Mesenchymal stem cell (in vitro differentiated cells and primary cell): Measurements from ENCODE around the gene COLQ.

Experiments
- DNase-seq: peaks from one replicate; pipeline ENCODE4 v3.0.0-alpha.2; 2013
- H2AFZ ChIP-seq: one replicate; pipeline ENCODE4 v1.6.1; 2013; ENCODE audit warnings: low read depth, mild to moderate bottlenecking, control low read depth, inconsistent platforms, low read length, moderate library complexity
- H2AK5ac ChIP-seq: 2 replicates; pipeline ENCODE4 v1.6.1; 2013; ENCODE audit warnings: low read length, moderate library complexity, mild to moderate bottlenecking, inconsistent platforms; ENCODE audit not compliant: severe bottlenecking
- H2BK120ac ChIP-seq: one replicate; pipeline ENCODE4 v1.6.1; 2013; ENCODE audit warnings: low read depth, mild to moderate bottlenecking, inconsistent platforms, low read length, moderate library complexity
- H2BK12ac ChIP-seq, 2 experiments: one replicate each; pipeline ENCODE4 v1.6.1; 2013; ENCODE audit warnings: inconsistent platforms in 2 of 2, low read length in 2 of 2, mild to moderate bottlenecking in 2 of 2, moderate library complexity in 2 of 2, control low read depth in 1 of 2
- H2BK15ac ChIP-seq: one replicate; pipeline ENCODE4 v1.6.1; 2013; ENCODE audit warnings: mild to moderate bottlenecking, low read depth, inconsistent platforms; ENCODE audit not compliant: poor library complexity, severe bottlenecking
- H2BK5ac ChIP-seq: 2 replicates; pipeline ENCODE4 v1.6.1; 2013; ENCODE audit warnings: low read depth, mild to moderate bottlenecking, low read length, control low read depth, inconsistent platforms; ENCODE audit not compliant: poor library complexity, severe bottlenecking
- H3K14ac ChIP-seq, 2 experiments: one replicate each; pipeline ENCODE4 v1.6.1; 2013; ENCODE audit warnings: inconsistent platforms in 2 of 2, low read length in 2 of 2, control low read depth in 1 of 2, mild to moderate bottlenecking in 1 of 2, moderate library complexity in 1 of 2
- H3K18ac ChIP-seq, 2 experiments: one replicate each; pipeline ENCODE4 v1.6.1; 2013; ENCODE audit warnings: inconsistent platforms in 2 of 2, low read length in 2 of 2, control low read depth in 1 of 2, low read depth in 1 of 2, mild to moderate bottlenecking in 1 of 2
- H3K23ac ChIP-seq, 2 experiments: one replicate each; pipeline ENCODE4 v1.6.1; 2013; ENCODE audit warnings: inconsistent platforms in 2 of 2, low read length in 2 of 2, mild to moderate bottlenecking in 2 of 2, moderate library complexity in 2 of 2, control low read depth in 1 of 2
- H3K27ac ChIP-seq: 2 replicates; pipeline ENCODE4 v1.5.1; 2013; ENCODE audit warnings: mild to moderate bottlenecking, moderate library complexity, low read length, control low read depth, inconsistent platforms; ENCODE audit not compliant: poor library complexity, severe bottlenecking
- H3K27me3 ChIP-seq, 2 experiments: 2 replicates each; pipeline versions ENCODE4 v1.6.1 to v1.7.0; 2013; ENCODE audit warnings: low read length in 2 of 2, mild to moderate bottlenecking in 2 of 2, moderate library complexity in 2 of 2, control low read depth in 1 of 2, inconsistent platforms in 1 of 2; ENCODE audit not compliant: control insufficient read depth in 1 of 2, insufficient read depth in 1 of 2
- H3K36me3 ChIP-seq, 2 experiments: 2 replicates each; pipeline versions ENCODE4 v1.6.1 to v1.7.0; 2013; ENCODE audit warnings: low read length in 2 of 2, control low read depth in 1 of 2, inconsistent platforms in 1 of 2, low read depth in 1 of 2, mild to moderate bottlenecking in 1 of 2; ENCODE audit not compliant: insufficient read depth in 2 of 2, control insufficient read depth in 1 of 2
- H3K4ac ChIP-seq, 2 experiments: one replicate each; pipeline ENCODE4 v1.6.1; 2013; ENCODE audit warnings: inconsistent platforms in 2 of 2, low read length in 2 of 2, mild to moderate bottlenecking in 2 of 2, moderate library complexity in 2 of 2, control low read depth in 1 of 2, low read depth in 1 of 2
- H3K4me1 ChIP-seq: 2 replicates; pipeline ENCODE4 v1.6.1; 2013; ENCODE audit warnings: low read depth, low read length, control low read depth; ENCODE audit not compliant: control insufficient read depth, insufficient read depth
- H3K4me2 ChIP-seq: 2 replicates; pipeline ENCODE4 v1.6.1; 2013; ENCODE audit warnings: low read length, mild to moderate bottlenecking, inconsistent platforms; ENCODE audit not compliant: poor library complexity, severe bottlenecking
- H3K4me3 ChIP-seq, 2 experiments: 2 replicates each; pipeline versions ENCODE4 v1.5.1 to v1.7.0; 2013; ENCODE audit warnings: low read length in 2 of 2, mild to moderate bottlenecking in 2 of 2, control low read depth in 1 of 2, low read depth in 1 of 2; ENCODE audit not compliant: insufficient read depth in 1 of 2
- H3K79me1 ChIP-seq: replicated peaks from 2 replicates; pipeline ENCODE4 v1.6.1; 2013; ENCODE audit warnings: mild to moderate bottlenecking, control low read depth, low read length, inconsistent platforms; ENCODE audit not compliant: poor library complexity, severe bottlenecking
- H3K9ac ChIP-seq: 2 replicates; pipeline ENCODE4 v1.7.0; 2013; ENCODE audit warnings: mild to moderate bottlenecking, low read length, moderate library complexity
- H3K9me3 ChIP-seq: 2 replicates; pipeline ENCODE4 v1.7.0; 2013; ENCODE audit warnings: mild to moderate bottlenecking, low read length; ENCODE audit not compliant: control insufficient read depth
- H4K8ac ChIP-seq: one replicate; pipeline ENCODE4 v1.6.1; 2013; ENCODE audit warnings: inconsistent platforms, mild to moderate bottlenecking, low read length, moderate library complexity
- H4K91ac ChIP-seq: one replicate; pipeline ENCODE4 v1.6.1; 2013; ENCODE audit warnings: mild to moderate bottlenecking, low read length, inconsistent platforms
- WGBS: methylation state at CpG from one replicate; pipeline ENCODE4 v1.1.7; 2013; ENCODE audit warnings: mixed read lengths; 5-methylcytosine and 5-hydroxymethylcytosine counted together

COLQ gene

DNA sequence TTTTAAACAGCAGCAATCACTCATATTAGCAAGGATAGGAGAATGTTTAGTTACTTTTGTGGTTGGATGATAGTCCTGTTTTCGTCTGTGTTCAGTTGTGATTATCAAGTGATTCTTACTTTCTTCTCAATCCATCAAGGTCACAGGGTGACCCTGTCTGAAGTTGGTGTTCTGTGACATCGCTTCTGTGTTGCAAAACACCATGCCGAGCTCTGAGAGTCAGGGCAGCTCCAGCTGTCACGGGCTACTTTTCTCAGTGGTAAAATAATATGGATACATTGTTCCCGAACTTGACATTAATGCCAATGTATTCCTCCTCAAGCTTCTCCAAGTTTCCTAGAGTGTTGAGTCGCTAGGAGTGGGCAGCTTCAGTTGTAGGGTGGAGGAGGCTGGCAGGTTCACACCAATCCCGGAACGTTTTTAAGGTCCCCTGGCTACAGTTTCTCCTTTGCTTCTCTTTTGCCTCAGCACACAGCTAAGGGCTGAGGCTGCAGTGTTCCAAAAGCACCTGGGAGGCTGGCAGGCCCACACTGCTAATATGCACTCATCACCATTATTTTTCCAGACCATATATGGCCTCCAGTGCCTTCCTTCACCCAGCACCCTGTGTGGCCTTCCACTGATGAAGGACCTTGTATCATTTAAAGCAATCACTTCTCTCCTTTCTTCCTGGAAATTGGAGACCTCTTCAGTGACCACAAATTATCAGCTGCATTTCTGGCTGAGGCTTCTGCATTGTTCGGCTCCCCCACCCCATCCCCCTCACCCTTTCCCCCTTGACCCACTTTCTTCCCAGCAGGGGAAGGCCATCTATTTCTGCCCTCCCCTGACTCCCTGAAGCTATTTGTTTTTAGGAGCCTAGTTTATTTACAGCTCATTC lies 25.8 kb downstream of the COLQ start:
- Histone ChIP-seq H3K79me1 (no peaks in the 10 kb centered on the region), H2BK5ac (no peak overlapping the region), H2AFZ (no peak overlapping the region), H3K4me2 (no peak overlapping the region), H3K4ac (no peak overlapping the region), H3K27ac (no peak overlapping the region), H4K8ac (no peak overlapping the region), H3K4me1 (peaks cover 4% of the 10 kb centered on the region), H3K18ac (no peak overlapping the region), H2BK15ac (no peak overlapping the region), H3K4me3 (no peak overlapping the region), H3K14ac (no peak overlapping the region), H3K36me3 (no peaks in the 10 kb centered on the region), H2BK120ac (no peak overlapping the region), H3K9ac (no peak overlapping the region), H3K27me3 (peaks cover 0 to 3% of the 10 kb centered on the region in 2 experiments), H2BK12ac (no peak overlapping the region), H4K91ac (no peak overlapping the region), H2AK5ac (no peak overlapping the region), H3K9me3 (no peaks in the 10 kb centered on the region), H3K23ac (no peak overlapping the region)
- no peak for DNase-seq
- 79% methylated on average over 9 of the region's 9 CpGs for WGBS

DNA sequence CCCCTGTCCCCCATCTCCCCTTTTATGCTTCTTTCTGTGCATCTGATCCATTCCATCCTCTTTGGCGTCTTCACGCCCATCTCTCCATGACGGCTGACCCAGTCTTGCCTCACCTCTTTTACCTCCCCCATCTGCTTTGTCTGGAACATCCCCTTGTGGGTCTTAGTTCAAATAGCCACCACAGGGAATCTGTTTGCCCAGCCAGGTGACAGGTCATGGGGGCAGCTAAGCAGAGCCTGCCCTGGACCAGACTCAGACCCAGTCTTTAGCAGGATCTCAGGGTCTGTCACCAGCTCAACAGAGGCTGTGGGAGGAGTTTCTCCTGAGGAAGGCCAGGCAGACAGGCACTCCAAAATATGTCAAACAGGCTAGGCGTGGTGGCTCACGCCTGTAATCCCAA lies 28.1 kb downstream of the COLQ start:
- no peak overlapping the region for H2BK5ac ChIP-seq
- H3K27ac ChIP-seq = no peak overlapping the region
- H3K36me3 ChIP-seq = no peaks in the 10 kb centered on the region
- H3K27me3 ChIP-seq = no peaks in the 10 kb centered on the region
- no peak overlapping the region for H3K4ac ChIP-seq
- H3K4me3 ChIP-seq = no peak overlapping the region
- no peak overlapping the region for H3K14ac ChIP-seq
- no peak overlapping the region for H4K8ac ChIP-seq
- H2BK12ac ChIP-seq = no peak overlapping the region
- H3K9ac ChIP-seq = no peak overlapping the region
- H3K4me1 ChIP-seq = peaks cover under 1% of the 10 kb centered on the region
- no peak overlapping the region for H4K91ac ChIP-seq
- no peak overlapping the region for H3K4me2 ChIP-seq
- H3K79me1 ChIP-seq = no peaks in the 10 kb centered on the region
- no peak overlapping the region for H2BK120ac ChIP-seq
- no peak overlapping the region for H2AFZ ChIP-seq
- no peaks in the 10 kb centered on the region for H3K9me3 ChIP-seq
- H3K18ac ChIP-seq = no peak overlapping the region
- WGBS = 92% methylated on average over 5 of the region's 5 CpGs
- H3K23ac ChIP-seq = no peak overlapping the region
- no peak overlapping the region for H2BK15ac ChIP-seq
- no peak overlapping the region for H2AK5ac ChIP-seq
- DNase-seq = no peak

DNA sequence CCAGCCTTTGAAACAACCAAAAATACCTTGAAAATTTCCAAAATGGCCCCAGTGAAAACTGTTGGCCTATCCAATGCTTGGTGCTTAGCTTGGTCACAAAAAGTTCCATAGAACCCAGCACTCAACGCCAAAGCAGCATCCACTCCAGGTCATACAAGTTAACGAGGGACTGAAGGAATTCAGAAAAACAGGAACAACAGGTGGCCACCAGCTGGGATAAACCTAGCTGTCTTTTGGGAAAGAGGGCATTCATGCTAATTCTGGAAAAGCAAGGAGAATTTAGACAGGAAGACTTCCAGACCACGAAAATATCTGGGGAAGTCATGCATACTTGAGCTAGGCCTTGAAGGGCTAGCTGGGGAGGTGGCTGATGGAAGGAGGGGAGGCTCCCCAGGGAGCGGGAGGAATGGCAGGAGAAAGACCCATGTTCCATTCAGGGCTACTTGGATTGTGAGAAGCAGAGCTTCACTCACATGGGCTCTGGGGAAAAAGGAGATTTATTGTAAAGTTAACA lies 28.6 kb downstream of the COLQ start:
- Histone ChIP-seq H3K18ac (no peak overlapping the region), H3K4me3 (no peak overlapping the region), H2BK120ac (no peak overlapping the region), H2BK15ac (no peak overlapping the region), H2AFZ (no peak overlapping the region), H3K23ac (no peak overlapping the region), H3K4me2 (no peak overlapping the region), H4K8ac (no peak overlapping the region), H2BK5ac (no peak overlapping the region), H3K79me1 (no peaks in the 10 kb centered on the region), H3K9me3 (no peaks in the 10 kb centered on the region), H3K36me3 (peaks cover 0 to 3% of the 10 kb centered on the region in 2 experiments), H3K4me1 (no peaks in the 10 kb centered on the region), H2AK5ac (no peak overlapping the region), H3K14ac (no peak overlapping the region), H3K27me3 (no peaks in the 10 kb centered on the region), H3K9ac (no peak overlapping the region), H3K27ac (no peak overlapping the region), H3K4ac (no peak overlapping the region), H2BK12ac (no peak overlapping the region), H4K91ac (no peak overlapping the region)
- DNase-seq = no peak
- 77% methylated on average over 4 of the region's 4 CpGs for WGBS

DNA sequence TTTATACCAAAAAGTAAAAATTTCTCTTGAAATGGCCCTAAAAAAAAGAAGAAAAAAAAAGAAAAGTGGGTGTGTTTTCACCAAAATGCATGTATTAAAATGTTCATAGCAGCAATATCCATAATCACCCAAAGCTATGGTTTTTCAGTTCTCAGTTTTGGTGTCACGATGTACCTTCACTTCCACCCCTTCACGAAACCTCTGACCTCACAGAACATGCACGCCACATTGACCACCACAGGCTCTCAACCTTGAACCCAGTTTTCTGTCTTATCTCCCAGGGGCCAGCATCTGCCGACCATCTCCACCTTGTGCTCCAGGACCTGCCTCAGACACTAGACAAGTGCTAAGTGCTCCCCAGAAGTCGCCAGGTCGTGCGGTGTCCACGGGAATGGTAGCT lies 30.4 kb downstream of the COLQ start:
- WGBS = 94% methylated on average over 8 of the region's 8 CpGs
- H2BK120ac ChIP-seq = no peak overlapping the region
- H3K27ac ChIP-seq = no peak overlapping the region
- H3K9me3 ChIP-seq = no peaks in the 10 kb centered on the region
- H4K91ac ChIP-seq = no peak overlapping the region
- no peak overlapping the region for H2BK12ac ChIP-seq
- DNase-seq = no peak
- no peak overlapping the region for H3K14ac ChIP-seq
- H2AFZ ChIP-seq = no peak overlapping the region
- H3K4me1 ChIP-seq = no peaks in the 10 kb centered on the region
- no peaks in the 10 kb centered on the region for H3K27me3 ChIP-seq
- H2BK15ac ChIP-seq = no peak overlapping the region
- H3K4me3 ChIP-seq = no peak overlapping the region
- H4K8ac ChIP-seq = no peak overlapping the region
- H3K23ac ChIP-seq = no peak overlapping the region
- H2AK5ac ChIP-seq = no peak overlapping the region
- H3K4ac ChIP-seq = no peak overlapping the region
- no peak overlapping the region for H2BK5ac ChIP-seq
- H3K79me1 ChIP-seq = no peaks in the 10 kb centered on the region
- no peak overlapping the region for H3K4me2 ChIP-seq
- no peak overlapping the region for H3K9ac ChIP-seq
- peaks cover 10 to 17% of the 10 kb centered on the region in 2 experiments for H3K36me3 ChIP-seq
- no peak overlapping the region for H3K18ac ChIP-seq
